22Rv1 (cell line): ENCODE results near the gene CD7.
"Not testable (repeated sequence)": the region's sequence is repeated elsewhere in the genome, so short reads cannot be mapped to it uniquely, and the experiment has no call there.

Source experiments
- H3K27ac ChIP-seq: fragments of 450-650 bp; 2 replicates; pipeline ENCODE4 v1.5.1; 2017
- CTCF ChIP-seq: fragments of 450-650 bp; IDR thresholded peaks from 2 replicates; pipeline ENCODE4 v1.5.1; 2017; ENCODE audit warnings: mild to moderate bottlenecking
- ZFX ChIP-seq: fragments of 450-650 bp; IDR thresholded peaks from 2 replicates; pipeline ENCODE4 v1.6.1; 2017; ENCODE audit warnings: antibody characterized with exemption, borderline replicate concordance

The CD7 gene

DNA sequence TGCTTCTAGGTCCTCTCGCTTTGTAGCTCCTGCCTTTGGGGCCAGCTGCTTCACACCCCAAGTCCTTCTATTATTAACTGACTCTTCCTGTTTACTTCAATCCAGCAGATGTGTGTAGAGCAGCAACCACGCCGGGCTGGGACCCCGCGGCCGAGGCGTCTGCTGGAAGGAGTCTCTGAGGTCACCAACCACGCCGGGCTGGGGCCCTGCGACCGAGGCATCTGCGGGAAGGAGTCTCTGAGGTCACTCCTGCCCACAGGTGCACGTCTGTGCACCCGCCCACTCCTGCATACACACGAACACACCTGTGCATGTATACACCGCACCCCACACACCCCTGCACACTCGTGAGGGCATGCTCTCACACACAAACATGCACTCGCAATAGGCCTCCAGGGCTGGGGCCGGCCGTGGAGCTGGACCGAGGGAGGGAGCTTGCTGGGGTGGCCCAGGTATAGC is 33.9 kb upstream of the CD7 start:
- TF ChIP-seq CTCF = no peak
- no peak for TF ChIP-seq ZFX
- no peak overlapping the region for H3K27ac ChIP-seq

GRCh38 chr17:82350182-82351030 is 33.0 kb upstream of the CD7 start:
- H3K27ac ChIP-seq = no peak overlapping the region

GRCh38 chr17:82349287-82349701 is 31.9 kb upstream of the CD7 start:
- no peak for TF ChIP-seq CTCF
- no peak for TF ChIP-seq ZFX

More at GRCh38 chr17:82350182-82351030, 33.0 kb upstream of the CD7 start:
- TF ChIP-seq CTCF (peak; percentile 44), ZFX (no peak)

DNA sequence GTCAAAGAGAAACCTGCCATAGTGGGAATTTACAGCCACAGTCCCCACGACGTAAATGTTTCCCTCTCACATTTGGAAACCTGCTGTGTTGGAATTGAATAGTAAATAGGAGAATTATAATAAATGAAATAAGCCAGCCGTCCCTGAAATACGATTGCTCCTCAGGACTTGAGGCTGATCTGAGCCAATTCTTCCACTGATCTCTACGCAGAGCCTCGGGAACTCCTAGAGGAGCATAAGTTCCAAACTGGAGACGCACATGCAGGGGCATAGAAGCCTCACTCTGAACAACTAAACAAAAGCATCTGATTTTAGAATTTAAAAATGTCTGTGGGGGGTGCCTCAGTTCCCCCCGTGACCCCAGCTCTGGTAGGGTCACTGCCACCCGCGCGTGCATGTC is 31.5 kb upstream of the CD7 start:
- no peak for TF ChIP-seq CTCF
- no peak for TF ChIP-seq ZFX
- no peak overlapping the region for H3K27ac ChIP-seq

More at GRCh38 chr17:82349287-82349701, 31.9 kb upstream of the CD7 start:
- no peak overlapping the region for H3K27ac ChIP-seq

GRCh38 chr17:82348434-82348833 is 31.0 kb upstream of the CD7 start:
- TF ChIP-seq CTCF = no peak
- no peak for TF ChIP-seq ZFX
- H3K27ac ChIP-seq = no peak overlapping the region

DNA sequence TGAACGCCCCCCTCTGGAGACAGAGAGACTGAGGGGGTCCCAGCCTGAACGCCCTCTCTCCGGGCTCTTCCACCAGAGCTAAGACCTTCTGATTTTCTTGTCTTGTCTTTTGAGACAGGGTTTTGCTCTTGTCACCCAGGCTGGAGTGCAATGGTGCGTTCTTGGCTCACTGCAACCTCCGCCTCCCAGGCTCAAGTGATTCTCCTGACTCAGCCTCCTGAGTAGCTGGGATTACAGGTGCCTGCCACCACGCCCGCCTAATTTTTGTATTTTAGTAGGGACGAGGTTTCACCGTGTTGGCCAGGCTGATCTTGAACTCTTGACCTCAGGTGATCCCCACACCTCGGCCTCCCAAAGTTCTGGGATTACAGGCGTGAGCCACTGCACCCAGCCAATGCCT is 30.6 kb upstream of the CD7 start:
- not testable (repeated sequence) for H3K27ac ChIP-seq

- H3K27ac ChIP-seq = no peak overlapping the region
- TF ChIP-seq ZFX (no peak), CTCF (no peak)
Observed at GRCh38 chr17:82346342-82347300, 29.2 kb upstream of the CD7 start.
